HCT116 (cell line): Measurements from ENCODE around the gene KIRREL1. TPM values are rescaled to one million over a fixed set of nuclear protein-coding genes. Genes with fewer than 3 reads are reported as not detected.

Experiments used
- ATAC-seq: fragments of 200-7000 bp; cut with Tn5 transposase; 2 replicates; pipeline ENCODE4 v1.9.1; 2020; ENCODE audit warnings: mild to moderate bottlenecking, moderate library complexity
- BruUV-seq: library from RNA; stranded (reverse); fragments of 400-500 nt; replicated peaks from 2 replicates; lab custom pipeline; 2021; lab: Mats Ljungman, UMichigan
- CTCF ChIA-PET: fragments of 300-600 bp; sonication (Branson Sonifier 250); formaldehyde crosslinking; loops from one replicate; lab custom pipeline; 2021; ENCODE audit warnings: antibody characterized with exemption; lab: Charles Lee
- POLR2A ChIA-PET: fragments of 300-600, 350-600 bp; sonication (Branson Sonifier 250); formaldehyde crosslinking; loops from one replicate; lab custom pipeline; 2021; ENCODE audit warnings: antibody characterized with exemption; lab: Charles Lee
- RAD21 ChIA-PET, 2 experiments: fragments of 300-600 bp; sonication (Branson Sonifier 250); formaldehyde crosslinking; loops; one replicate each; lab custom pipeline; 2023; ENCODE audit warnings: low total read pairs in 2 of 2; ENCODE audit not compliant: uncharacterized antibody in 2 of 2, unreplicated experiment in 2 of 2, low non-redundant PET in 1 of 2; lab: Charles Lee
- DNase-seq: peaks from one replicate; pipeline ENCODE4 v3.0.0-alpha.2; 2010; ENCODE audit warnings: low read depth, low spot score
- H2AFZ ChIP-seq: fragments of 200-600 bp; shearing (Covaris generic), sonication (generic); 2 replicates; pipeline ENCODE4 v1.6.1; 2017; ENCODE audit warnings: low read depth, mixed run types, mixed read lengths, antibody characterized with exemption, low read length; ENCODE audit not compliant: poor library complexity, severe bottlenecking
- H3K27ac ChIP-seq: 2 replicates; pipeline ENCODE4 v1.5.1; 2012; ENCODE audit warnings: low read depth, low read length
- H3K27me3 ChIP-seq: fragments of 200-600 bp; sonication (generic); 2 replicates; pipeline ENCODE4 v1.6.1; 2016; ENCODE audit warnings: mixed run types, low read length, mixed read lengths; ENCODE audit not compliant: insufficient read depth
- H3K36me3 ChIP-seq, 2 experiments: fragments of 200-500 bp in 1 of 2; fragments of 200-600 bp in 1 of 2; sonication (Bioruptor generic) in 1 of 2; sonication (generic) in 1 of 2; 2 replicates each; pipeline versions ENCODE4 v1.5.1 to v1.6.1; 2014 to 2016; ENCODE audit warnings: low read length in 2 of 2, inconsistent platforms in 1 of 2, mixed read lengths in 1 of 2, mixed run types in 1 of 2; ENCODE audit not compliant: insufficient read depth in 2 of 2, control insufficient read depth in 1 of 2
- H3K4me1 ChIP-seq, 2 experiments: fragments of 200-600 bp in 1 of 2; sonication (generic) in 1 of 2; 2 replicates each; pipeline versions ENCODE4 v1.5.1 to v1.6.1; 2012 to 2017; ENCODE audit warnings: low read length in 2 of 2, inconsistent platforms in 1 of 2, mild to moderate bottlenecking in 1 of 2, mixed read lengths in 1 of 2, mixed run types in 1 of 2, moderate library complexity in 1 of 2; ENCODE audit not compliant: insufficient read depth in 2 of 2, control insufficient read depth in 1 of 2
- H3K4me2 ChIP-seq: fragments of 200-600 bp; sonication (generic); 2 replicates; pipeline ENCODE4 v1.6.1; 2017; ENCODE audit warnings: mixed run types, low read length, mixed read lengths
- H3K4me3 ChIP-seq, 2 experiments: fragments of 200-600 bp in 1 of 2; sonication (generic) in 1 of 2; replicated peaks in 1 of 2; 2 replicates each; pipeline ENCODE4 v1.5.1; 2011 to 2016; ENCODE audit warnings: low read length in 2 of 2, control low read depth in 1 of 2, low read depth in 1 of 2, mild to moderate bottlenecking in 1 of 2, mixed read lengths in 1 of 2, mixed run types in 1 of 2
- H3K79me2 ChIP-seq: fragments of 200-600 bp; sonication (generic); 2 replicates; pipeline ENCODE4 v1.6.1; 2017; ENCODE audit warnings: mild to moderate bottlenecking, mixed run types, low read length, moderate library complexity, mixed read lengths; ENCODE audit not compliant: insufficient read depth
- H3K9ac ChIP-seq: fragments of 200-600 bp; sonication (generic); 2 replicates; pipeline ENCODE4 v1.6.1; 2016; ENCODE audit warnings: low read length, mixed read lengths
- H3K9me2 ChIP-seq: fragments of 200-600 bp; sonication (generic), shearing (Covaris generic); 2 replicates; pipeline ENCODE4 v1.6.1; 2017; ENCODE audit warnings: mixed run types, mild to moderate bottlenecking, moderate library complexity; ENCODE audit not compliant: insufficient read depth
- H3K9me3 ChIP-seq, 2 experiments: fragments of 200-500 bp in 1 of 2; fragments of 200-600 bp in 1 of 2; sonication (Bioruptor generic) in 1 of 2; sonication (generic) in 1 of 2; 2 replicates each; pipeline ENCODE4 v1.6.1; 2014 to 2017; ENCODE audit warnings: low read length in 2 of 2, mixed read lengths in 2 of 2, inconsistent platforms in 1 of 2, low read depth in 1 of 2, mild to moderate bottlenecking in 1 of 2, mixed run types in 1 of 2, moderate library complexity in 1 of 2; ENCODE audit not compliant: control insufficient read depth in 1 of 2, insufficient read depth in 1 of 2
- H4K20me1 ChIP-seq: fragments of 200-600 bp; sonication (generic), shearing (Covaris generic); 2 replicates; pipeline ENCODE4 v1.6.1; 2017; ENCODE audit warnings: mixed run types, mild to moderate bottlenecking, moderate library complexity; ENCODE audit not compliant: insufficient read depth
- CBX3 ChIP-seq: IDR thresholded peaks from 2 replicates; pipeline ENCODE4 v1.6.1; 2012; ENCODE audit warnings: low read depth
- CEBPB ChIP-seq: IDR thresholded peaks from 2 replicates; pipeline ENCODE4 v1.6.1; 2012; ENCODE audit warnings: low read depth
- EGR1 ChIP-seq: IDR thresholded peaks from 2 replicates; pipeline ENCODE4 v1.6.1; 2012; ENCODE audit warnings: low read depth
- ELF1 ChIP-seq: IDR thresholded peaks from 2 replicates; pipeline ENCODE4 v1.6.1; 2012; ENCODE audit warnings: low read depth, borderline replicate concordance
- FOSL1 ChIP-seq: IDR thresholded peaks from 2 replicates; pipeline ENCODE4 v1.6.1; 2012; ENCODE audit warnings: low read depth
- JUND ChIP-seq: IDR thresholded peaks from 2 replicates; pipeline ENCODE4 v1.6.1; 2012
- POLR2A ChIP-seq: IDR thresholded peaks from 2 replicates; pipeline ENCODE4 v1.7.0; 2011; ENCODE audit warnings: borderline replicate concordance; ENCODE audit not compliant: insufficient read depth, insufficient read length; ENCODE audit errors: extremely low read depth
- RAD21 ChIP-seq: IDR thresholded peaks from 2 replicates; pipeline ENCODE4 v1.6.1; 2012; ENCODE audit warnings: low read depth, mild to moderate bottlenecking
- REST ChIP-seq: IDR thresholded peaks from 2 replicates; pipeline ENCODE4 v1.6.1; 2012; ENCODE audit warnings: low read depth
- TCF7L2 ChIP-seq: IDR thresholded peaks from 2 replicates; pipeline ENCODE4 v1.7.0; 2011; ENCODE audit warnings: borderline replicate concordance, inconsistent platforms; ENCODE audit not compliant: insufficient read depth, insufficient read length; ENCODE audit errors: extremely low read depth
- ZBTB33 ChIP-seq: IDR thresholded peaks from 2 replicates; pipeline ENCODE4 v1.6.1; 2011; ENCODE audit warnings: mild to moderate bottlenecking, low read length, moderate library complexity; ENCODE audit not compliant: insufficient replicate concordance; ENCODE audit errors: extremely low read depth
- ZFX ChIP-seq: fragments of 450-650 bp; IDR thresholded peaks from 2 replicates; pipeline ENCODE4 v1.6.1; 2017
- intact Hi-C: fragments of 100-400 bp; cut with micrococcal nuclease; formaldehyde crosslinking; loops from 2 replicates; pipeline ENCODE4 v1.10.0; 2022
- total RNA-seq: library from RNA; stranded (reverse); gene quantifications from one replicate; pipeline ENCODE4 v1.2.1, GENCODE V29; 2021; ENCODE audit not compliant: unreplicated experiment

KIRREL1 gene
- total RNA-seq, 1 experiment from 2014 or later: 20.0 TPM

- Histone ChIP-seq H3K4me1 (peaks cover 0 to 13% of the 10 kb centered on the region in 2 experiments; a peak in 2 of 4 replicates), H2AFZ (no peak overlapping the region), H3K27ac (no peak overlapping the region), H3K9me3 (no peaks in the 10 kb centered on the region), H3K36me3 (no peaks in the 10 kb centered on the region), H3K4me2 (no peak overlapping the region), H3K9ac (no peak overlapping the region), H3K27me3 (no peaks in the 10 kb centered on the region), H3K79me2 (peaks cover 5% of the 10 kb centered on the region; the same call in 1 of the 2 replicates), H3K4me3 (no peak overlapping the region), H3K9me2 (no peaks in the 10 kb centered on the region), H4K20me1 (no peaks in the 10 kb centered on the region)
- no TSS peak for BruUV-seq
- POLR2A ChIA-PET: no interaction called here
- no peak for ATAC-seq
- intact Hi-C loops: no loop called here
- RAD21 ChIA-PET: no interaction called here
- TF ChIP-seq RAD21 (no peak), CEBPB (no peak), ZFX (no peak), ZBTB33 (no peak), CBX3 (no peak), ELF1 (no peak), FOSL1 (no peak), JUND (no peak)
- CTCF ChIA-PET: no interaction called here
- DNase-seq: no peak
Observed at GRCh38 chr1:158053276-158053675, 59.8 kb downstream of the KIRREL1 start.

- no peak overlapping the region for H3K9ac ChIP-seq
- ATAC-seq: no peak
- H3K36me3 ChIP-seq: no peaks in the 10 kb centered on the region
- H3K27me3 ChIP-seq: no peaks in the 10 kb centered on the region
- POLR2A ChIA-PET: no interaction called here
- no peak for DNase-seq
- H3K79me2 ChIP-seq: peaks cover 5% of the 10 kb centered on the region; the same call in 1 of the 2 replicates
- peaks cover 0 to 13% of the 10 kb centered on the region in 2 experiments; a peak in 2 of 4 replicates for H3K4me1 ChIP-seq
- RAD21 ChIA-PET: no interaction called here
- no peaks in the 10 kb centered on the region for H3K9me2 ChIP-seq
- CTCF ChIA-PET: interaction anchor here (0.8 to 1.4 kb wide), 3 partner anchors 18 to 63 kb away, joined by 3 to 5 read pairs (median 3); no protein-coding TSS in a partner anchor
- no peak overlapping the region for H3K4me3 ChIP-seq
- intact Hi-C loops: no loop called here
- BruUV-seq: no TSS peak
- no peaks in the 10 kb centered on the region for H4K20me1 ChIP-seq
- H3K27ac ChIP-seq: no peak overlapping the region
- no peaks in the 10 kb centered on the region for H3K9me3 ChIP-seq
- H3K4me2 ChIP-seq: no peak overlapping the region
- no peak overlapping the region for H2AFZ ChIP-seq
- no peak for TF ChIP-seq ZFX
- no peak for TF ChIP-seq CBX3
- no peak for TF ChIP-seq EGR1
- TF ChIP-seq REST: no peak
- no peak for TF ChIP-seq ZBTB33
- TF ChIP-seq FOSL1: no peak
- no peak for TF ChIP-seq POLR2A
- no peak for TF ChIP-seq TCF7L2
- TF ChIP-seq CEBPB: no peak
- no peak for TF ChIP-seq JUND
Observed at GRCh38 chr1:158054721-158055120, 61.3 kb downstream of the KIRREL1 start.
